DOHH2 (cell line): ENCODE measurements around the gene ASTL.

ENCODE experiments used
- H3F3A ChIP-seq: fragments of 200-600 bp; sonication (generic), shearing (Covaris generic); 2 replicates; pipeline ENCODE4 v1.6.0; 2016; ENCODE audit warnings: antibody characterized with exemption, mild to moderate bottlenecking; ENCODE audit not compliant: control insufficient read depth, insufficient read depth
- H3K27ac ChIP-seq: fragments of 200-600 bp; sonication (generic); 2 replicates; pipeline ENCODE4 v1.5.1; 2014; ENCODE audit warnings: low read depth, mild to moderate bottlenecking, low read length, moderate library complexity
- H3K27me3 ChIP-seq: fragments of 200-600 bp; sonication (generic); 2 replicates; pipeline ENCODE4 v1.6.1; 2014; ENCODE audit warnings: mild to moderate bottlenecking, low read length, mixed read lengths; ENCODE audit not compliant: control insufficient read depth
- H3K36me3 ChIP-seq: fragments of 200-600 bp; sonication (generic); 2 replicates; pipeline ENCODE4 v1.6.1; 2014; ENCODE audit warnings: mild to moderate bottlenecking, low read length, moderate library complexity, mixed read lengths; ENCODE audit not compliant: control insufficient read depth
- H3K4me1 ChIP-seq: fragments of 200-600 bp; sonication (generic); 2 replicates; pipeline ENCODE4 v1.6.1; 2014; ENCODE audit warnings: mild to moderate bottlenecking, low read length, mixed read lengths; ENCODE audit not compliant: control insufficient read depth
- H3K4me2 ChIP-seq: fragments of 200-600 bp; sonication (generic); 2 replicates; pipeline ENCODE4 v1.6.0; 2014; ENCODE audit warnings: mild to moderate bottlenecking, low read length, moderate library complexity
- H3K4me3 ChIP-seq: fragments of 200-600 bp; sonication (generic); 2 replicates; pipeline ENCODE4 v1.5.1; 2014; ENCODE audit warnings: mild to moderate bottlenecking, low read length, mixed read lengths
- H3K79me2 ChIP-seq: fragments of 200-600 bp; sonication (generic); 2 replicates; pipeline ENCODE4 v1.6.1; 2014; ENCODE audit warnings: mild to moderate bottlenecking, low read length, mixed read lengths; ENCODE audit not compliant: control insufficient read depth
- H3K9me2 ChIP-seq: fragments of 200-600 bp; sonication (generic); replicated peaks from 2 replicates; pipeline ENCODE4 v1.6.1; 2014; ENCODE audit warnings: mild to moderate bottlenecking, low read length, mixed read lengths; ENCODE audit not compliant: control insufficient read depth
- H3K9me3 ChIP-seq: fragments of 200-600 bp; sonication (generic); 2 replicates; pipeline ENCODE4 v1.6.1; 2014; ENCODE audit warnings: antibody characterized with exemption, low read length, mixed read lengths; ENCODE audit not compliant: control insufficient read depth, insufficient read depth
- H4K20me1 ChIP-seq: fragments of 200-600 bp; sonication (generic); 2 replicates; pipeline ENCODE4 v1.6.0; 2014; ENCODE audit warnings: low read depth, mild to moderate bottlenecking, antibody characterized with exemption, low read length, moderate library complexity; ENCODE audit not compliant: control insufficient read depth, insufficient read depth
- CTCF ChIP-seq: fragments of 200-600 bp; sonication (generic); IDR thresholded peaks from one replicate; pipeline ENCODE4 v1.5.1; 2014; ENCODE audit warnings: antibody characterized with exemption, mild to moderate bottlenecking, low read depth, low read length; ENCODE audit not compliant: poor library complexity, severe bottlenecking
- EZH2phosphoT487 ChIP-seq: fragments of 200-600 bp; sonication (generic); IDR thresholded peaks from 2 replicates; pipeline ENCODE4 v1.6.1; 2017; ENCODE audit warnings: borderline replicate concordance, mild to moderate bottlenecking, antibody characterized with exemption, low read length, moderate library complexity, mixed read lengths

The ASTL gene

GRCh38 chr2:96111823-96112500, 26.3 kb downstream of the ASTL start:
- H3K4me2 ChIP-seq, result no peak overlapping the region
- H4K20me1 ChIP-seq, result no peaks in the 10 kb centered on the region
- no peaks in the 10 kb centered on the region for H3K36me3 ChIP-seq
- no peaks in the 10 kb centered on the region for H3F3A ChIP-seq
- no peak overlapping the region for H3K27ac ChIP-seq
- peaks cover 6% of the 10 kb centered on the region; the same call in 1 of the 2 replicates for H3K27me3 ChIP-seq
- no peaks in the 10 kb centered on the region for H3K9me2 ChIP-seq
- no peaks in the 10 kb centered on the region for H3K9me3 ChIP-seq
- H3K4me1 ChIP-seq, result 0 out of 2 replicates have a peak, but pooled peaks cover 6% of the 10 kb centered on the region
- H3K79me2 ChIP-seq, result no peaks in the 10 kb centered on the region
- no peak overlapping the region for H3K4me3 ChIP-seq
- TF ChIP-seq CTCF (no peak), EZH2phosphoT487 (no peak)

- H3K79me2 ChIP-seq, result no peaks in the 10 kb centered on the region
- peaks cover 6% of the 10 kb centered on the region; the same call in 1 of the 2 replicates for H3K27me3 ChIP-seq
- H3K4me1 ChIP-seq, result 0 out of 2 replicates have a peak, but pooled peaks cover under 1% of the 10 kb centered on the region
Measured at GRCh38 chr2:96111257-96111640, 27.1 kb downstream of the ASTL start.

GRCh38 chr2:96110621-96111256, 27.6 kb downstream of the ASTL start:
- no peak overlapping the region for H3K4me3 ChIP-seq
- H3K4me2 ChIP-seq, result no peak overlapping the region
- no peaks in the 10 kb centered on the region for H3K4me1 ChIP-seq
- H3F3A ChIP-seq, result no peaks in the 10 kb centered on the region
- no peaks in the 10 kb centered on the region for H3K79me2 ChIP-seq
- peaks cover 6% of the 10 kb centered on the region; the same call in 1 of the 2 replicates for H3K27me3 ChIP-seq
- H3K9me3 ChIP-seq, result peaks cover under 1% of the 10 kb centered on the region; the same call in 1 of the 2 replicates
- no peak overlapping the region for H3K27ac ChIP-seq
- TF ChIP-seq EZH2phosphoT487 (no peak), CTCF (no peak)
- H4K20me1 ChIP-seq, result no peaks in the 10 kb centered on the region
- no peaks in the 10 kb centered on the region for H3K9me2 ChIP-seq
- no peaks in the 10 kb centered on the region for H3K36me3 ChIP-seq

More at GRCh38 chr2:96111257-96111640, 27.1 kb downstream of the ASTL start:
- Histone ChIP-seq H3F3A (no peaks in the 10 kb centered on the region), H3K9me2 (no peaks in the 10 kb centered on the region), H3K9me3 (no peaks in the 10 kb centered on the region), H3K36me3 (no peaks in the 10 kb centered on the region), H4K20me1 (no peaks in the 10 kb centered on the region), H3K4me2 (no peak overlapping the region), H3K27ac (no peak overlapping the region), H3K4me3 (no peak overlapping the region)
- TF ChIP-seq CTCF (no peak), EZH2phosphoT487 (no peak)
